Measurements from ENCODE around the gene BBS9. TPM values are rescaled to one million over a fixed set of nuclear protein-coding genes. Genes with fewer than 3 reads are reported as not detected.

BBS9 gene
- total and polyA plus RNA-seq, 2 experiments from 2014 or later: 27.2 to 66.1 TPM

GRCh38 chr7:33636359-33636758 lies 507.0 kb downstream of the BBS9 start:
- Histone ChIP-seq H4K20me1 (replicated peaks; ENCODE audit: insufficient read depth) (no peaks in the 10 kb centered on the region), H3K4me1 (ENCODE audit: insufficient read depth) (no peaks in the 10 kb centered on the region), H3K4me3 (no peak overlapping the region), H3F3A (replicated peaks; ENCODE audit: low read depth) (no peaks in the 10 kb centered on the region), H3K79me2 (replicated peaks; ENCODE audit: insufficient read depth) (no peaks in the 10 kb centered on the region), H3K27ac (ENCODE audit: low read depth) (no peak overlapping the region), H3K27me3 (ENCODE audit: insufficient read depth) (no peaks in the 10 kb centered on the region), H2AFZ (no peak overlapping the region), H3K36me3 (ENCODE audit: insufficient read depth) (no peaks in the 10 kb centered on the region), H3K4me2 (no peak overlapping the region), H3K9me2 (ENCODE audit: insufficient read depth) (0 out of 2 replicates have a peak, but pooled peaks cover 6% of the 10 kb centered on the region)
- Mint-ChIP-seq H3K27ac (0 out of 2 replicates have a peak overlapping the region, but pooled peaks have one; percentile 21), H3K9me3 (no peaks in the 10 kb centered on the region), H3K4me3 (no peak overlapping the region), H3K36me3 (ENCODE audit: low read depth) (no peaks in the 10 kb centered on the region; the same call in 2 of the 3 replicates), H3K27me3 (ENCODE audit: insufficient read depth, low read depth, poor library complexity) (no peaks in the 10 kb centered on the region), H3K4me1 (no peaks in the 10 kb centered on the region)
- DNase-seq (ENCODE audit: low spot score) (no peak), ATAC-seq (no peak)
- TF ChIP-seq ETS1 (IDR thresholded peaks at IDR 0.05) (no peak), EZH2 (IDR thresholded peaks at IDR 0.05; ENCODE audit: low read depth, unreplicated experiment) (no peak)

- no peak overlapping the region for H2AFZ ChIP-seq
- 0 out of 2 replicates have a peak, but pooled peaks cover 6% of the 10 kb centered on the region for H3K9me2 ChIP-seq (ENCODE audit: insufficient read depth)
- H3K27me3 Mint-ChIP-seq (ENCODE audit: insufficient read depth, low read depth, poor library complexity): no peaks in the 10 kb centered on the region
- DNase-seq (ENCODE audit: low spot score) (no peak), ATAC-seq (no peak)
- no peaks in the 10 kb centered on the region for H3K4me1 ChIP-seq (ENCODE audit: insufficient read depth)
- H3K27ac Mint-ChIP-seq: no peak overlapping the region
- no peak overlapping the region for H3K27ac ChIP-seq (ENCODE audit: low read depth)
- H3K4me1 Mint-ChIP-seq: peaks cover 2% of the 10 kb centered on the region; the same call in 2 of the 3 replicates
- no peaks in the 10 kb centered on the region for H3F3A ChIP-seq (replicated peaks; ENCODE audit: low read depth)
- H3K4me3 ChIP-seq: no peak overlapping the region
- no peaks in the 10 kb centered on the region for H3K36me3 ChIP-seq (ENCODE audit: insufficient read depth)
- no peak overlapping the region for H3K4me2 ChIP-seq
- H3K79me2 ChIP-seq (replicated peaks; ENCODE audit: insufficient read depth): no peaks in the 10 kb centered on the region
- no peaks in the 10 kb centered on the region for H3K9me3 Mint-ChIP-seq
- H3K4me3 Mint-ChIP-seq: no peak overlapping the region
- H3K36me3 Mint-ChIP-seq (ENCODE audit: low read depth): no peaks in the 10 kb centered on the region
- H4K20me1 ChIP-seq (replicated peaks; ENCODE audit: insufficient read depth): no peaks in the 10 kb centered on the region
- H3K27me3 ChIP-seq (ENCODE audit: insufficient read depth): no peaks in the 10 kb centered on the region
- no peak for TF ChIP-seq JUNB (IDR thresholded peaks at IDR 0.05; ENCODE audit: unreplicated experiment)
- TF ChIP-seq ZNF114 (CRISPR knock-in tag; IDR thresholded peaks at IDR 0.05): no peak
- TF ChIP-seq NANOG (IDR thresholded peaks at IDR 0.05; ENCODE audit: borderline replicate concordance): no peak
- TF ChIP-seq STAT1 (IDR thresholded peaks at IDR 0.05; ENCODE audit: unreplicated experiment): no peak
- no peak for TF ChIP-seq ZNF462 (CRISPR knock-in tag; IDR thresholded peaks at IDR 0.05)
- TF ChIP-seq REST (IDR thresholded peaks at IDR 0.05; ENCODE audit: unreplicated experiment): no peak
- no peak for TF ChIP-seq CREB1 (CRISPR knock-in tag; IDR thresholded peaks at IDR 0.05; ENCODE audit: low read depth)
- TF ChIP-seq POLR2AphosphoS5 (IDR thresholded peaks at IDR 0.05; ENCODE audit: low read depth): no peak
- TF ChIP-seq ZNF331 (CRISPR knock-in tag; IDR thresholded peaks at IDR 0.05; ENCODE audit: low read depth): no peak
Measured at GRCh38 chr7:33639552-33640197, 510.3 kb downstream of the BBS9 start.

All from GM23338 (cell line).